Fibroblast of skin of abdomen (primary cell): ENCODE data around the gene SYNJ2.

ENCODE experiments used
- DNase-seq: peaks from one replicate; pipeline ENCODE4 v3.0.0-alpha.2; 2013

SYNJ2 gene

GRCh38 chr6:158043008-158043407 is 61.3 kb downstream of the SYNJ2 start:
- DNase-seq, result no peak

- no peak for DNase-seq
Observed at GRCh38 chr6:158043586-158044524, 62.2 kb downstream of the SYNJ2 start.

- DNase-seq, result no peak
Observed at GRCh38 chr6:158044525-158044888, 62.8 kb downstream of the SYNJ2 start.

GRCh38 chr6:158046201-158047126 is 64.8 kb downstream of the SYNJ2 start:
- no peak for DNase-seq

GRCh38 chr6:158047127-158047518 is 65.5 kb downstream of the SYNJ2 start:
- DNase-seq, result no peak

GRCh38 chr6:158047563-158048323 is 66.1 kb downstream of the SYNJ2 start:
- no peak for DNase-seq

- DNase-seq, result no peak
Observed at GRCh38 chr6:158048589-158048988, 66.9 kb downstream of the SYNJ2 start.

GRCh38 chr6:158049055-158050028 is 67.7 kb downstream of the SYNJ2 start:
- no peak for DNase-seq

- DNase-seq, result no peak
Observed at GRCh38 chr6:158050107-158050735, 68.6 kb downstream of the SYNJ2 start.

- DNase-seq, result peak; percentile 74
Observed at GRCh38 chr6:158050955-158051354, 69.3 kb downstream of the SYNJ2 start.

- DNase-seq, result no peak
Observed at GRCh38 chr6:158051968-158052367, 70.3 kb downstream of the SYNJ2 start.

- no peak for DNase-seq
Observed at GRCh38 chr6:158053377-158054313, 72.0 kb downstream of the SYNJ2 start.

- DNase-seq, result no peak
Observed at GRCh38 chr6:158056355-158056754, 74.7 kb downstream of the SYNJ2 start.

- no peak for DNase-seq
Observed at GRCh38 chr6:158056804-158057203, 75.1 kb downstream of the SYNJ2 start.

- peak; percentile 97 for DNase-seq
Observed at GRCh38 chr6:158057213-158057987, 75.7 kb downstream of the SYNJ2 start.

- peak; percentile 33 for DNase-seq
Observed at GRCh38 chr6:158058171-158058651, 76.5 kb downstream of the SYNJ2 start.

- no peak for DNase-seq
Observed at GRCh38 chr6:158059108-158059507, 77.4 kb downstream of the SYNJ2 start.
